ENCODE data around the gene MAST2. TPM values are rescaled to one million over a fixed set of nuclear protein-coding genes. Genes with fewer than 3 reads are reported as not detected.

Gene MAST2
- total RNA-seq, 1 donor from 2014 or later: 23.7 TPM

Other genes starting within 250 kb of the MAST2 start
- gene NASP, start 219.6 kb upstream of the MAST2 start, total RNA-seq: 160 and 170 TPM in 2 replicates
- gene CCDC17, start 179.6 kb upstream of the MAST2 start, total RNA-seq: 4.7 and 5.3 TPM in 2 replicates
- 116 and 117 TPM in 2 replicates for gene GPBP1L1, start 117.1 kb upstream of the MAST2 start, total RNA-seq
- gene TMEM69, start 115.4 kb upstream of the MAST2 start, total RNA-seq: 22.4 TPM in 2 replicates
- gene IPP, start 53.0 kb upstream of the MAST2 start, total RNA-seq: 12.5 and 14.0 TPM in 2 replicates

Data from T-helper 1 cell treated with Interleukin-12 subunit alpha and Interleukin-12 subunit beta and Interleukin-4 antibody, amounts not matched to agents 30 ng/mL and 1 ng/mL, for 36 hours (primary cell).